HG03103 (cell line): ENCODE results near the gene ANKRD18B.
"Not testable (repeated sequence)": the region's sequence is repeated elsewhere in the genome, so short reads cannot be mapped to it uniquely, and the experiment has no call there.

Experiments used
- ATAC-seq: cut with Tn5 transposase; IDR thresholded peaks from one replicate; pipeline ENCODE4 v1.9.1; 2021; ENCODE audit warnings: low read depth; ENCODE audit not compliant: unreplicated experiment

Gene ANKRD18B

DNA sequence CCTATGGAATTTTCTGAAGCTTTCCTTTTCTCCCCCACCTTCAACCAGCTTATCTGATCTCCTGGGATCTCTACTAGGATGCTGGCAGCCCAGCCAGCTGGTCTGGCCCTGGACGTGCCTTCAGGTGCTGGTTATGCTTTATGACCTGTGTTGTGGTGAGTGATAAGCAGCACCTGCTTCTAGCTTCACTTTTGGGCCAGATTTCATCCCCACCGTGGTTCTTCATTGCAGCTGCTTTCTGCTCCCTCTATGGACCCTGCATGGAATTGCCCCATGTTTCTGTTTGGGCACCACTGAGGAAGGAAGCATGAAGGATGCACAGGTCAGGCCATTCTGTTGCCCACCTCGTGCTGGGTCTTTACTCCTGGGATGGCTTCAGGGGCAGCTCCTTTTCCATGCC lies 80.2 kb downstream of the ANKRD18B start:
- ATAC-seq, result not testable (repeated sequence)

DNA sequence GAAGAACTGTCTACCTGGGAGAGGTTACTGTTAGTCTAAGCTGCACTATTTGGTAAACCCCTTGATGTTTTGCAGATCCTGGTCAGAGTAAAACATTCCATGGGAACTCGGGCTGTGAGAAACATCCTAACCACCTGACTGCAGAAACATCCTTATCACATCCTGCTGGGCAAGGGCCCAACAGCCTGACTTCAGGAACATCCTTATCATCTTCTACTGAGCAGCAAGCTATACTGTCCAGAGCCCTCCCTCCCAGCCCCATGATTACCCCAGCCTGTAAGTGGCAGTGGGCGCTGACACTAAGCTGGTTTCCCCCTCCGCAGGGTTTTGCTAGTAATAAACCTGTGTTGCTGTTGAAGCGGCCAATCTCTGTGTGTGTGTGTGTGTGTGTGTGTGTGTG lies 80.9 kb downstream of the ANKRD18B start:
- ATAC-seq, result not testable (repeated sequence)

DNA sequence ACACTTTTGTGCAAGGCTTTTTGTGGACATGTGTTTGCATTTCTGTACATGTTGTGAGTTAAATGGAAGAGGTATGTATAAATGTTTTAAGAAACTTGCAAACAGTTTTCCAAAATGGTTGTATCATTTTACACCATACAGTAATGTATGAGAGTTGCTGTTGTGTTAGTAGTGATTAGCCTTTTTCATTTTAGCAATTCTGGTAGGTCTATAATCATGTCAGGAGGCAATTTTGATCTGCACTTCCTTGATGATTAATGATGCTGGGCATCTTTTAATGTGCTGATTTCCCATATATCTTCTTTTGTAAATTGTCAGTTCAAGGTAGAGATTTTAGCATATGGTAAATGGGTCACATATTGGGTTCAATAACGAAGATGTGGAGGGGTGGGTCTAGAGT lies 87.3 kb downstream of the ANKRD18B start:
- ATAC-seq, result no peak

DNA sequence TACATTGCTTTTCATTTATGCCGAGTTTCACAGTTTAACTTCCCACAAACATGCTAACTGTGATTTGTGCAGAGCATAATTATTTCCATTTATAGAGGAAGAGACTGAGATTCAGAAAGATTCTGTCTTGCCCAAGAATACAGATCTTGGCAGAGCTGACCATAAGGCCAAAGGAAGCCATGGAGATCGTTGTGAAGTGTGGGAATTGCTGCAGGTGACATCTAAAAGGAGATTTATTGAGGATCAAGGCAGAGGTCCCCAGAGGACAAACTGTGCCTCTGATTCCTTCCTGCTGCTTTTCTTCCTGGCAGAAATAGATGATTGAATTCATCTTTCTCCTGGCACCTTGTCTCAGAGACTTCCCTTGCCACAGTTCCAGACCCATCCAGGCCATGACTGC lies 88.4 kb downstream of the ANKRD18B start:
- ATAC-seq, result not testable (repeated sequence)

DNA sequence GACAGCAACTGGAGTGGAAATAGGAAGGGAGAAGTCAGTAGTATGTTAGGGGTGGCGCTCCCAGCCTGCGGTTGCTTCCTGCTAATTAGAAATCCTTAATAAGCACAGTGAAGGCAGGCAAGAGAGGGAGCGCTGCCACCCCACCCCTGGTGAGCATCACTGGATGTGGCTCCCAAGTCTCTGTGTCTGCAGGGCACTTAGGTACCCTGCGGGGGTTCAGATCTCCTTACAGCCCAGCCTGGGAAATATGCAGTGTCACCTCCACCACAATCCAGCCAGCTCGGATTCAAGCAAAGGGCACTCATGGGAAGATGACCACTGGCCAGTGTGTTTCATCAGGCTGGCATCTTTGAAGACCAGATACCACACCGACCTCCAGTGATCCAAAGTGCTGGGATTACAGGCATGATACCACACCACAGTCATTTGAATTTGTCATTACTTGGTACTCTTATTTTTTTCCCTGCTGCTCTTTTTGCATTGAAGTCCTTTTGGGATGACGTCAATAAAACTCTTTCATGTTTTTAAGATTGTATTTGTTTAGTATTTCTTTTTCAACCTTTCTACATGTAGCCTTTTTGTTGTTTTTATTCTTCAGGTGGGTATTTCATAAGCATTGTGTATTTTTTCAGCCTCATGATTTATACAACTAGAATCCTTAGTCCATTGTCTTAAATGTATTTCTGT lies 90.1 kb downstream of the ANKRD18B start:
- no peak for ATAC-seq

DNA sequence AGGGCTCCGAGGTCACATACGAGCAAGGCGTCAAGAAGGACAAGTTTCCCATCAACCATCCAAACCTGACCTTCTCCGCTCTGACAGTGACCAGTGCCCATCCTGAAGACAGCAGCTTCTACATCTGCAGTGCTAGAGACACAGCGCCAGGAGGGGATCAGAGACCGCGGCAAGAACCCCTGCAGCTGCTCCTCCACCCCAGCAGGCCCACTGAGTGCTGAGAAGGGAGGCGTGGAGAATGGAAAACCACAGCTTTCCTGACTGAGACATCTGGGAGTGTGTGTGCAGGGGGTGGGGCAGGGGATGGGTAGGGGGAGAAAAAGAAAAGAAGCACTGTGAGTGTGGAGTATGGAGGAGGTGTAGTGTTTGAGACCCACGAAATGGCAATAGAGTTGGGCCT lies 94.3 kb downstream of the ANKRD18B start:
- ATAC-seq, result not testable (repeated sequence)

DNA sequence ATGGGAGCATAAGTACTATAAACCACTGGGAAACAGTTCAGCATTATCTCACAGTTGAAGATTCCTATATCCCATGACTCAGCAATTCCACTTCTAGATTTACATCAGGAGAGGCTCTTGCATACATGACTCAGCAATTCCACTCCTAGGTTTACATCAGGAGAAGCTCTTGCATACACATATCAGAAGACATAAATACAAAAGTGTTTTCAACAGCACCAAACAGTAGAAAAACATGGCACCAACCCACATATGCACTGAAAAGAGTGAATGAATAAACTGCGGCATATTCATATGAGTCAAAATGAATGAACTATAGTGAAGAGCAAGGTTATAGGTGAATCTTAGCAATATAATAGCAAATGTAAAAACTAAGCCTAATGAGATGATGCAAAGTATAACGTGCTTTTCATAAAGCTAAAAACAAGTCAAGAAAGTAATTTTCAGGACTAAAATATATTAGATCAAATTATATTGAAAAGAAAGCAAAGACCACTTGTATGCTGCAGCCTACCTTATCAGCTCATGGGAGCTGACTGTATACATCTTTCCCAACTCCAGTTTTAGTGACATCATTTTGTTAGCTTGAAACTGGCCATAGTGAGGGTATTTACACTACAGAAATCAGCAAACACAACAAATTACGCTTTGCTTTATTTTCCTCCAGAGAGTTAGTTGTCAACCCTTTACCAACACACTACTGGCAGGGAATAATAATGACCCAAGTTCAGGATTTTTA lies 95.8 kb downstream of the ANKRD18B start:
- no peak for ATAC-seq

DNA sequence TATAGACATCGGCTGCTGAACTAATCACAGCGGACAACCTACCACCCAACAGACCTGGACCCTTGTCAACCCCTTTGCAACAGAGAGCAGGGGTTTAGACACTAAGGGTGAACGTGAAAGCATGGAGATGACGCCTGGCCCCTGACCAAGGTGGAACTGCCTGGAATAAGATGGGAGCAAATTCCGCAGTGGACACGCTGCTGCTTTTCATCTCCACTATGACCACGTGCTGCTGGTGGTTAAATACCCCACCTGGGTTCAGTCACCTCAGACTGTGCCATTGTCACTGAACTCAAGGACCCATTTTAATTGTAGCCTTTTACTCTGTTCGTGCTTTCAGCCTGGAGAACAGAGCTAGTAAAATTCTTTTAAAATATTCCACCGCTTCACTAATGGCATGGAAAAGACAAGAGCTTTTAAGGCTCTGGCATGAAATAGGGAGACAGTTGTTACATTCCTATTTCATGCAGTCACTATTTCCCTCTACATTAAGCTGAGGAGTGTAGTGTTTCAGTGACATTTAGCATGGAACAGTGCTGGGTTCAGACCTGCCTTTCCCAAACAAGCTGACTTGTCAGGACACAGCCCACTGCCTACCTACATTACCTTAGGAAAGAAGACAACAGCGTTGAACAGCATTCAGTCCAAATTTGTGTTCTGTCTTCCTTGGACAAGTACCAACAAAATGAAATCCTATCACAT lies 96.8 kb downstream of the ANKRD18B start:
- ATAC-seq, result no peak
